Measurements from ENCODE around the gene TNNT1.

GRCh38 chr19:55112246-55112776 lies 36.7 kb downstream of the TNNT1 start:
- TF ChIP-seq CTCF (IDR thresholded peaks at IDR 0.05; ENCODE audit: low read length) (no peak), EZH2phosphoT487 (IDR thresholded peaks at IDR 0.05; ENCODE audit: low read length) (no peak)
